Effector memory CD8-positive, alpha-beta T cell (primary cell): ENCODE measurements around the gene ZNF324B.
"Not testable (repeated sequence)": the region's sequence is repeated elsewhere in the genome, so short reads cannot be mapped to it uniquely, and the experiment has no call there.

Experiments used
- ATAC-seq: fragments of 150-1000 bp; cut with Tn5 transposase; replicated peaks from 2 replicates; pipeline ENCODE4 v1.10.0; 2021; ENCODE audit warnings: mild to moderate bottlenecking, moderate library complexity
- DNase-seq, 3 experiments: peaks; one replicate each; pipeline ENCODE4 v3.0.0; 2021
- H3K27ac Mint-ChIP-seq, 2 donors: one replicate each; pipeline ENCODE4 v1.8.0; 2022; ENCODE audit warnings: mild to moderate bottlenecking in 2 of 2, mixed read lengths in 2 of 2, moderate library complexity in 2 of 2
- H3K27me3 Mint-ChIP-seq, 2 donors: one replicate each; pipeline ENCODE4 v1.8.0; 2022; ENCODE audit warnings: mixed read lengths in 2 of 2
- H3K36me3 Mint-ChIP-seq: one replicate; pipeline ENCODE4 v1.8.0; 2022; ENCODE audit warnings: mild to moderate bottlenecking, moderate library complexity, mixed read lengths; ENCODE audit not compliant: insufficient read depth
- H3K4me1 Mint-ChIP-seq, 2 donors: one replicate each; pipeline ENCODE4 v1.8.0; 2022; ENCODE audit warnings: low read depth in 2 of 2, mixed read lengths in 2 of 2
- H3K4me3 Mint-ChIP-seq, 2 donors: one replicate each; pipeline ENCODE4 v1.8.0; 2022; ENCODE audit warnings: mild to moderate bottlenecking in 2 of 2, mixed read lengths in 2 of 2, moderate library complexity in 2 of 2
- H3K9me3 Mint-ChIP-seq, 2 donors: one replicate each; pipeline ENCODE4 v1.8.0; 2022; ENCODE audit warnings: mixed read lengths in 2 of 2

ZNF324B gene

DNA sequence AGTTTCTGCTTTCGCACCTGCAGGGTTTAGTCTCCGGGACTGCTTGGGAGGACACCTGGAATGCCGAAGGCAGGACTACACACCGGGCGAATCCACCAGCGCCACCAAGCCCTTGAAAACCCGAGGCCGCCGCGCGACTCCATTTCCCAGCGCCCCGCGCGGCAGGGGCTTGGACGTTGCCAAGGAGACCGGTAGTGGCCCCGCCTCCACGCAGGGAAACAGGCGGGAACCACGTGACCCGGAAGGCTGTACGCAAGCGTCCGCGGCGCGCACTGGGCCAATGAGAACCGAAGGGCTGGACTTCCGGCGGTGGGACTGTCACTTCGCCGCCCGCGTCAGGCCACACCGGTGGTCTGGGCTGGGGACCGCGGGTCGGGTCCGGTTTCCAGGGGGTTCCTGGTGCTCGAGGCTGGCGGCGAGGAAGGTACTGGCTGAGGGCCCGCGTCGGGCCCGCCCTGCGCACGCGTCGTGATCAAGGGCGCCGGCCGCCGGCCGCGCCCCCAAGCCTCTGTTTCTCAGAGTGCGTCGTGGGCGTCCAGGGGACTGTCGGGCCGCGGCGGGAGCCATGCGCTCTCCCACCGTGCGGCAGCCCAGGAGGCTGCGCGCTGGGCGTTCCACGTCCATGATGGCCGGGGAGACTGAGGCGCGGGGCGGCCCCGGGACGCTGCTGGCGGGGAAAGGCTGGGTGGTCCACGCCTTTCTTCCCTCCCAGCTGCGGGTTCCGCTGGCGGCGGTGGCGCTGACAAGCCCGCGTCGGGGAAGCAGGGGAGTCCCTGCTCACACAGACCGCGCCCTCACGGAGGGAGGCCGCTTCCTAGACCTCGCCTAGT, 15.6 kb downstream of the ZNF324B start, which contains the start of gene ZNF324:
Gene ZNF324 (plus strand): TSS at position 321 of the 830 bp plus-strand sequence. CDS start 2,106 bp downstream, outside the sequence.
- Mint-ChIP-seq H3K36me3 (peaks cover 32% of the 10 kb centered on the region), H3K4me3 (peak within 1 kb of the TSS; percentile 87 to 88), H3K27ac (peak within 1 kb of the TSS; percentile 90 to 91), H3K27me3 (no peaks in the 10 kb centered on the region), H3K9me3 (no peaks in the 10 kb centered on the region), H3K4me1 (peaks cover 13 to 20% of the 10 kb centered on the region in 2 donors)
- ATAC-seq (peak; percentile 94), DNase-seq (peak; percentile 97 to 98 (median 98))

DNA sequence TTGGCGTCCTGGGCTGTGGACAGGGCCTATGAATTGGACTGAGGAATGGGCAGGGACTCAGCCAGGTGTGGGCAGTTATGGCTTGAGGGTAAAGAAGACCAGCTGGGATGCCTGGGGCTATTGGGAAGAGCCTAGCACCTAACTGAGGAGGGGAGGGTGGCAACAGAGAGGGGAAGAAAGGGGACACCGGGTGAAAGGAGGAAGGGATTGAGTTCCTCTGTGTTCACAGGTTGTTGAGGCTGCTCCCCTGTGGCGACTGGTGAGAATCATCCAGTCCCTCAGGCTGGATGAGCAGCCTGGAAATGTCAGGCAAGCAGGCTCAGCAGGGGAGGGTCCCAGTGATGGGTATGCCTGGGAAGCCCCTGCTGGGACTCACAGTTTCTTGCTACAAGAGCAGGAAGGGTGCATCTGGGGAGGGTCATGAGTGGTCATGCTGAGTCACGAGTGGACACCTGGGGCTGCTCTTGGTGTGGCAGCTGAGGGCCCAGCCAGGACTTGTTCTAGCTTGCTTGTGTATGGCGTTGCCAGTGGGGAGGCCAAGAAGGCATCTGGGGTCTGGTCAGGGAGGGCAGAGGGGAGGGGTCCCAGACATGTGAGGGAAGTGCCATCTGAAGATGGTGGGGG, 16.9 kb downstream of the ZNF324B start:
- no peaks in the 10 kb centered on the region for H3K9me3 Mint-ChIP-seq
- H3K4me3 Mint-ChIP-seq: peak overlapping the region; percentile 87 to 88
- ATAC-seq: no peak
- peak overlapping the region; percentile 90 to 91 for H3K27ac Mint-ChIP-seq
- H3K4me1 Mint-ChIP-seq: peaks cover 13 to 20% of the 10 kb centered on the region in 2 donors
- H3K27me3 Mint-ChIP-seq: no peaks in the 10 kb centered on the region
- no peak for DNase-seq
- H3K36me3 Mint-ChIP-seq: peaks cover 44% of the 10 kb centered on the region

DNA sequence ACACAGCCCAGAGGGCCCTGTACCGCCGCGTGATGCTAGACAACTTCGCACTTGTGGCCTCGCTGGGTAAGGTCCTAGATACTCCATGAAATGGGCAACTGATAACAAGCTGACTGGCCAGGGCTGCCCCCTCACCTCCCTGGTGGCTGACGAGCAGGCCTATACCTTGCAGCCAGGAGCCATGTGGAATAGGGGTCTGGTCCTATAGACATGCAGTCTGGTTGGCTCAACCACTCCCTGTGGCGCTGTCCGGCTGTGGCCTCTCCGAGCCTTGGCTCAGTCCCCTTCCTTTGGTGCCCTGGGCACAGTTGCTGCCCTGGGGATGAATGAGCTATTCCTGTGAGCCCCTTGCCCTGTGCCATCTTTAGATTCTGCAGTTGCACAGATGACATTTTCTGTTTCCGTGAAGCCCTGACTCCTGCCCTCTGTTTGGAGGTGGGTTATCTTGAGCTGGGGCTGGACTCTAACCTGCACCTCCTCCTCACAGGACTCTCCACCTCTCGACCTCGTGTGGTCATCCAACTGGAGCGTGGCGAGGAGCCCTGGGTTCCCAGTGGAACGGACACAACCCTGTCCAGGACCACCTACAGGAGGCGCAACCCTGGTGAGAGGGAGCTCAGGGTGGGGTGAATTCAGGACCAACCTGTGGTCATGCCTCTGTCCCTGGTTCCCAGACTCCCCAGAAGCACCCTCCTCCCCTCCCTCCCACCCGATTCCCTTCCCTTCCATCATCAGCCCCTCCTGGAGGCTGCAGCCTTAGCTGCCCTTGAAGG, 18.0 kb downstream of the ZNF324B start:
- Mint-ChIP-seq H3K27me3 (no peaks in the 10 kb centered on the region), H3K27ac (peak overlapping the region; percentile 90 to 91), H3K4me3 (peak overlapping the region; percentile 87 to 88), H3K9me3 (no peaks in the 10 kb centered on the region), H3K36me3 (peaks cover 52% of the 10 kb centered on the region), H3K4me1 (peaks cover 13 to 20% of the 10 kb centered on the region in 2 donors)
- no peak for DNase-seq
- ATAC-seq: no peak

DNA sequence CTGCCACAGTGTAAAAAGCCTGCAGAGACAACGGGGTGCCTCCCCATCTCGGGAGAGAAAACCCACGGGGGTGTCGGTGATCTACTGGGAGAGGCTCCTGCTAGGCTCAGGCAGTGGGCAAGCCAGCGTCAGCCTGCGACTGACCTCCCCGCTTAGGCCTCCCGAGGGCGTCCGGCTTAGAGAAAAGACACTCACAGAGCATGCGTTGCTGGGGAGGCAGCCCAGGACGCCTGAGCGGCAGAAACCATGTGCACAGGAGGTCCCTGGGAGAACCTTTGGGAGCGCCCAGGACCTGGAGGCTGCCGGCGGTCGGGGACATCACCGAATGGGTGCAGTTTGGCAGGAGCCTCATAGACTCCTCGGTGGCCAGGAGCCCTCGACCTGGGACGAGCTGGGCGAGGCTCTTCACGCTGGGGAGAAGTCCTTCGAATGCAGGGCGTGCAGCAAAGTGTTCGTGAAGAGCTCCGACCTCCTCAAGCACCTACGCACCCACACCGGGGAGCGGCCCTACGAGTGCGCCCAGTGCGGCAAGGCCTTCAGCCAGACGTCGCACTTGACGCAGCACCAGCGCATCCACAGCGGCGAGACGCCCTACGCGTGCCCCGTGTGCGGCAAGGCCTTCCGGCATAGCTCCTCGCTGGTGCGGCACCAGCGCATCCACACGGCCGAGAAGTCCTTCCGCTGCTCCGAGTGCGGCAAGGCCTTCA, 19.6 kb downstream of the ZNF324B start:
- ATAC-seq, DNase-seq, H3K27ac Mint-ChIP-seq, H3K27me3 Mint-ChIP-seq, H3K4me3 Mint-ChIP-seq, H3K9me3 Mint-ChIP-seq: not testable (repeated sequence)
- Mint-ChIP-seq H3K36me3 (peaks cover 61% of the 10 kb centered on the region), H3K4me1 (peaks cover 22 to 23% of the 10 kb centered on the region in 2 donors)

DNA sequence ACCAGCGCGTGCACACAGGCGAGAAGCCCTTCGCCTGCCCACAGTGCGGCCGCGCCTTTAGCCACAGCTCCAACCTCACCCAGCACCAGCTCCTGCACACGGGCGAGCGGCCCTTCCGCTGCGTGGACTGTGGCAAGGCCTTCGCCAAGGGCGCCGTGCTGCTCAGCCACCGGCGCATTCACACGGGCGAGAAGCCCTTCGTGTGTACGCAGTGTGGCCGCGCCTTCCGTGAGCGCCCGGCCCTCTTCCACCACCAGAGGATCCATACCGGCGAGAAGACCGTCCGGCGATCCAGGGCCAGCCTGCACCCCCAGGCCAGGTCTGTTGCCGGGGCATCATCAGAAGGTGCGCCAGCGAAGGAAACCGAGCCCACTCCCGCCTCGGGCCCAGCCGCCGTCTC, 20.3 kb downstream of the ZNF324B start:
- ATAC-seq: no peak
- Mint-ChIP-seq H3K27ac (no peak overlapping the region), H3K27me3 (no peaks in the 10 kb centered on the region), H3K4me3 (no peak overlapping the region), H3K9me3 (no peaks in the 10 kb centered on the region), H3K36me3 (peaks cover 62% of the 10 kb centered on the region), H3K4me1 (peaks cover 23 to 29% of the 10 kb centered on the region in 2 donors)
- DNase-seq: no peak

DNA sequence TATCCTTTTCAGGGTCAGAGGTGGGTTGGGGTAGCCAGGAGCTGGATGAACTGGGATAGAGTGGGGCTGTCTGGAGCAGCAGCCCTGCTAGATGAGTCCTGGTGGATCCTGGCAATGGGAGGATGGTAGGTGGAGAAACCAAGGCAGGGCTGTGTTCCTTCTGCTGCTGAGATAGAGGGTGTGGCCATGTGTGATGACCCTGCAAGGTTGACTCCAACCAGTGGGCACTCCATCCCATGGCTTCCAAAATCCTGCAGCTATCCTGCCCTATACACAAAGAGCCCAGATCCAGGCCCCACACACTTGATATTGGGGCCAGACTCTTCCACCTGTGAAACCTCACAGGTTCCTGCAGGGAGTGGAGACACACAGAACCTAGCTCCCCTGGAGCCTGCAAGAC, 22.4 kb downstream of the ZNF324B start:
- Mint-ChIP-seq H3K27me3 (no peaks in the 10 kb centered on the region), H3K4me3 (peak overlapping the region in 1 of 2 donors; percentile 21), H3K9me3 (no peaks in the 10 kb centered on the region), H3K4me1 (peaks cover 14 to 23% of the 10 kb centered on the region in 2 donors), H3K36me3 (peaks cover 52% of the 10 kb centered on the region), H3K27ac (peak overlapping the region; percentile 98 to 99)
- ATAC-seq (no peak), DNase-seq (no peak)

DNA sequence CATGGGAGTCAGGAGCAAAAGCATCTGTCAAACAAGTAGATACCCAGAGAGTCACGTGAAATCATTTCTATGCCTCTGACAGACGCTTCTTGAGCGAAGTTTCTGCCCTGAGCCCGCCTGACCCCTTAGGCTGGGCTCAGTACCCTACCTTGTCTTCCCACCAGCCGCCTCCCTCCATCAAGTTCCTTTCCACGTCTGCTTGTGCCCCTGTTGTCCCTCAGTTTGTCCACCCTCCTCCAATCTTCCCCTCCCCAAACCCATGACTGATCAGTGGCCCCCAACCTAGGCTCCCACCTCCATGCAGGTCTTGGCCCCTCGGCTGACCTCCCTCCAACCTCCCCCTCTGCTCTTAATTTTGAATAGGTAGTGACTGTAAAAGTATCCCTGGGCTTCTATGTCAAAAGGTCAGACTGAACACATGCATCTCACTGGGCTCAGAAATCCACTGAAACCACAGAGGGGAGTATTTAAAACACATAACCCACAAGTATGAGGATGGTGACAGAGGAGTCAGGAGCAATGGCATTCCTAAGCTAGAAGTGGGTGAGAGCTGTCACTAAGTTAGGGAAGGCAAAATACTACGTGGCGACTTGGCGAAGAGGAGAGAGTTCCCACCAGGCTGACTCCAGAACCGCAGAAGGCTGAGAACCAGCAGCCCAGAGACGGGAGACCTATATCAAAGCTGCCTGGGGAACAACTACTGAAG, 23.0 kb downstream of the ZNF324B start:
- Mint-ChIP-seq H3K27ac (peak overlapping the region; percentile 98 to 99), H3K27me3 (no peaks in the 10 kb centered on the region)
- DNase-seq: no peak

DNA sequence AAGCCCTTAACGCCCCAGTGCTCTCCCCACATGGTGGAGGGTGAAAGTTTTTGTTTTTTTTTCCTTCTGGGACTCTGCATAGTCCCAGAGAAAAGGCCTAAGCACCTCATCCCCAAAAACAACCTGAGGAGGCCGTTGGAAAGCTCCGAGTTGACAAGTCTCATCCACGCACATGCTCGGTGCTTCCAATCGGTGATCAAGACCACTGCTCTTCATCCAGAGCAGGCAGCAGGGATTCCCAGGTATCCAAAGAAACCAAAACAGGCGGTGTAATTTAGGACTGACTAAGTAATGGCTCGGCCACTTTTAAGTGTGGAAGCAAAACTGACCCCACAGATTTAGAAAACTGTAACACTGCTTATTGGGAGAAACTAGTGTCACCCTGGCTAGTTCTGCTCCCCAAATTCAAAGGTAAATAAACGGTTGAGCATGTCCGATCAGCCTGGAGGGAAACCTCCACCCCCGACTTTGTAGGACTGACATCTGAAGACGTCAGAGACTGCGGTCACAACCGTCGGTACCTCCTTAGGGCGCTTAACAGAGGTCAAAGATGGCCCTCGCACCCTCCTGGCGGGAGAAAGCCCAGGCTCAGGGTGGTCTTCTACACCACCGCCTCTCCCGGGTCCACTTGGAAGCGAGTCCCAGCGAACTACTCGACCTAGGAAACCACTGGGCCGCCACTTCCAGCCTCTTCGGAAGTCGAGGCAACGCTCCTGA, 23.7 kb downstream of the ZNF324B start:
- Mint-ChIP-seq H3K27me3 (no peaks in the 10 kb centered on the region), H3K36me3 (peaks cover 48% of the 10 kb centered on the region), H3K4me1 (peaks cover 11 to 23% of the 10 kb centered on the region in 2 donors), H3K4me3 (peak overlapping the region; percentile 81 to 89), H3K9me3 (no peaks in the 10 kb centered on the region), H3K27ac (peak overlapping the region; percentile 98 to 99)
- ATAC-seq (peak; percentile 34), DNase-seq (peak in 1 of 3 experiments; percentile 53)

More for the DNA sequence above, 23.0 kb downstream of the ZNF324B start:
- Mint-ChIP-seq H3K4me1 (peaks cover 11 to 23% of the 10 kb centered on the region in 2 donors), H3K4me3 (peak overlapping the region; percentile 21 to 89), H3K9me3 (no peaks in the 10 kb centered on the region), H3K36me3 (peaks cover 51% of the 10 kb centered on the region)
- no peak for ATAC-seq

DNA sequence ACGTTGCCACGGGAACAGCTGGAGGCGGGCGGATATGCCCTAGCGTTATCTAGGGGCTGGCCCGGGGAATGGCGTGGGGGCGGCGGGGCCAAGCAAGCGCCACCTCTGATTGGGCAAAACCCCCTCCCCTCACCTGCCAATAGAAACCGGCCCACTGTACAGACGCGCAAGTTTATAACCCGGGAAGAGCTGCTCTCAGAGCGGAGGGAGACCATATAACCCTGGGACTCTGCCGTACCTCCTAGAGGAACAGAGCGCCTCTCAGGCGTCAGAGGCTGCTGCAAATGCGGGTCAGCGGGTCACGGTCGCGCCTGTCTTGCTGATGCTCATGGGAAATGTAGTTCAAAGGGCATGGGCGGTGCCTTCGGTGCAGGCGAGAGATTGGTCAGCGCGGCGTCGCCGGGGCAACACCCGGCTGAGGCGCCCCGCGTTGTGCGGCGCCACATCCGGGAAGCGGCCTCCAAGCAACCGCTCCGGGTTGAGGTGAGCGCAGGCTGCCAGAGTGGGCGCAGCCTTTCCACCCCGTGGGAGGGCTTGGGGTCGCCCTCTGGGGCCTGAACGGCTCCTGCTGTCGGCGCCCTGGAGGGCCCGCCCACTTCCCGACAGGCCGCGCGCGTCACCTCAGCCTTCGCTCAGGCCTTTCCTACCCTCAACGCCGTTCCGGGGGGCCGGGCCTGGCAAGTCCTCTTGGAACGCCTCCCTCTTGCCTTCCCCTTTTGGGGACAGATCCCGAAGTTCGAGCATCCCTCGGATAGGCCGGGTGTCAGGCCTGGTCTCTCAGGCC, 24.5 kb downstream of the ZNF324B start, which contains the start of gene ZNF446:
Gene ZNF446 (plus strand): TSS at position 639 of the 784 bp plus-strand sequence. CDS start 867 bp downstream, outside the sequence.
- peak; percentile 94 to 96 (median 96) for DNase-seq
- ATAC-seq: peak; percentile 84
- no peaks in the 10 kb centered on the region for H3K9me3 Mint-ChIP-seq
- H3K36me3 Mint-ChIP-seq: peaks cover 41% of the 10 kb centered on the region
- H3K4me1 Mint-ChIP-seq: peaks cover 12 to 23% of the 10 kb centered on the region in 2 donors
- no peaks in the 10 kb centered on the region for H3K27me3 Mint-ChIP-seq
- peak within 1 kb of the TSS; percentile 98 to 99 for H3K27ac Mint-ChIP-seq
- H3K4me3 Mint-ChIP-seq: peak within 1 kb of the TSS; percentile 81 to 89

DNA sequence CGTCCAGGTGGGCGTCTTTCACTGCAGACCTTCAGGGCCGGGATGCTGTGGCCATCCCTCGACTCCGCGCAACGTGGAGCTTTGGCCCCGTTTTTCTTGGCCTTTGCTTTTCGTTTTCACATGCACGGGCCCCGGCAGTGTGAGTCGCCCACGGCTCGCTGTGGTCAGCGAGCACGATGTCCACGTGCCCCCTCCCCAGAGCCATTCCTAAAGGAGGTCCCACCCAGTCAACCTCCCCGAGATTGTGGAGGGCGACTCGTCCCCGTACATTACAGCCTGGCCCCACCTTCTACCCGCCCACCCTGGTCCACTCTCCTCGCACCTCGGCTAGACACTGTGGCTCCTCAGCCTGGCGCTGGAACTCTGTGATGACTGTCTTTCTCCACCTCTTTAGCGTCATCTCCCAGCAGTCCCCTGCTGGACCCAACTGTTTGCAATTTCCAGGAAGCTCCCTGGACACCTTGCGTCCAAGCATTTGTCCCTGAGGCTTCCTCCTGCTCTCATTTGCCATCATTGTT, 25.1 kb downstream of the ZNF324B start:
- no peaks in the 10 kb centered on the region for H3K9me3 Mint-ChIP-seq
- peaks cover 40% of the 10 kb centered on the region for H3K36me3 Mint-ChIP-seq
- peak overlapping the region; percentile 98 to 99 for H3K27ac Mint-ChIP-seq
- H3K4me1 Mint-ChIP-seq: peaks cover 13 to 23% of the 10 kb centered on the region in 2 donors
- no peak for ATAC-seq
- no peak for DNase-seq
- no peaks in the 10 kb centered on the region for H3K27me3 Mint-ChIP-seq
- H3K4me3 Mint-ChIP-seq: peak overlapping the region; percentile 81 to 89

DNA sequence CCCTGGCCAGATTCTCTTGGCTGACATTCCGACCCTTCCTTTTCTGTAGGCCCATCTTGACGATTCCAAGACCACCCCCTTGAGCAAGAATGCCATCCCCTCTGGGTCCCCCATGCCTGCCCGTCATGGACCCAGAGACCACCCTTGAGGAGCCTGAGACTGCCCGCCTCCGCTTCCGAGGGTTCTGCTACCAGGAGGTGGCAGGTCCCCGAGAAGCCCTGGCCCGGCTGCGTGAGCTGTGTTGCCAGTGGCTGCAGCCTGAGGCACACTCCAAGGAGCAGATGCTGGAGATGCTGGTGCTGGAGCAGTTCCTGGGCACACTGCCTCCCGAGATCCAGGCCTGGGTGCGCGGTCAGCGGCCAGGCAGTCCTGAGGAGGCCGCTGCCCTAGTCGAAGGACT, 25.7 kb downstream of the ZNF324B start:
- ATAC-seq: no peak
- Mint-ChIP-seq H3K27me3 (no peaks in the 10 kb centered on the region), H3K36me3 (peaks cover 34% of the 10 kb centered on the region), H3K27ac (peak overlapping the region; percentile 98 to 99), H3K9me3 (no peaks in the 10 kb centered on the region), H3K4me1 (peaks cover 13 to 23% of the 10 kb centered on the region in 2 donors), H3K4me3 (peak overlapping the region; percentile 81 to 89)
- DNase-seq: no peak
